Measurements from ENCODE around the gene ATP10A. TPM values are rescaled to one million over a fixed set of nuclear protein-coding genes. Genes with fewer than 3 reads are reported as not detected.
"Not testable (repeated sequence)": the region's sequence is repeated elsewhere in the genome, so short reads cannot be mapped to it uniquely, and the experiment has no call there.

The ATP10A gene
- total RNA-seq, 1 donor from 2014 or later, result 1.2 TPM

DNA sequence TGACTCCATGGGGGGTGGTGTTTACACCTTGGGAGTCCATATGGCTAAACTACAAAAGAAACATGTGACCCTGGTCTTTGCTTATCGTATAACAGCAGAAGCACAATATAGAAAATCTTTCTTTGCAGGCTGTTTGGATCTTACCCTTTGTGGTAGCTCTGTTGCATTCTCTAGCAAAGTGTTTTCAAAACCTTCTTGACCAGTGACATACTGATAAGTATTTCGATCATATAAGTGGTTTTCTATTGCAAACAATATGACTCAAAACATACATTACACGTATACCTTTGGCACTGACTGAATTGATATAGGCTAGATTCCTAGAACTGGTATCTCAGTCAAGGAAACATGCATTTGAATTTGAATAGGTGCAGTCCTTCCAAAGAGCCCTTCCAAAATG, 24.7 kb upstream of the ATP10A start:
- no peak for DNase-seq
- no peak for ATAC-seq
- intact Hi-C loops (cut with micrococcal nuclease), result no loop called here

DNA sequence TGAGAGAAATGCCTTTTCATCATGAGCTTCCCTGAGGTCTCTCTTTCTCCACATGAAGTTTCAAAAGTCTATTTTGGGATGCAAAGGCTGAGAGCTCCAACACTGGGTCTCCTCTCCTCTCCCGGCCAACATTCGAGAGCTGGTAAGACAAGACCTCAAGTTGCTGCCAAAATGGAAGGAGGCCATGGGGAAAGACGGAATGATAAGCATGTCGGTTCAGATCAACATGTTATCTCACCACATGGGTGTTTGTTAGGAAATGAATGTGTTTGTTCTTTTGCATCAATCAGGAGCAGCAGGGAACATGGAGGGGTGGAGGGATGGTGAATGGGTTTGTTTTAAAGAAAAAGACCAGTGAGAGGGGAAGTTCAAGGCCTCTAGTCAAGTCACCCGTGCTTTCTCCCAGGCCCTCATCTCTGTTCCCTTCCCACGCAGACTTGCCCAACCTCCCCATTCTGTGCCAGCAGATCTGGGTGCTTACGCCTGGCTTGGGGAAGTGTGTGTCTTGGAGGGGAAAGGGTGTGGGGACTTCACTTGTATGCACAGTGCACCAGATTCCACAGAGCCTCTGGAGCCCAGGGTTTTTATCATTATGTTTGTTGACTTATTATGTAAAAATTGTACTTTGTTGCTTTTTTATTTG, 23.5 kb upstream of the ATP10A start:
- intact Hi-C loops (cut with micrococcal nuclease), result no loop called here
- ATAC-seq (peak; percentile 60), DNase-seq (no peak)

DNA sequence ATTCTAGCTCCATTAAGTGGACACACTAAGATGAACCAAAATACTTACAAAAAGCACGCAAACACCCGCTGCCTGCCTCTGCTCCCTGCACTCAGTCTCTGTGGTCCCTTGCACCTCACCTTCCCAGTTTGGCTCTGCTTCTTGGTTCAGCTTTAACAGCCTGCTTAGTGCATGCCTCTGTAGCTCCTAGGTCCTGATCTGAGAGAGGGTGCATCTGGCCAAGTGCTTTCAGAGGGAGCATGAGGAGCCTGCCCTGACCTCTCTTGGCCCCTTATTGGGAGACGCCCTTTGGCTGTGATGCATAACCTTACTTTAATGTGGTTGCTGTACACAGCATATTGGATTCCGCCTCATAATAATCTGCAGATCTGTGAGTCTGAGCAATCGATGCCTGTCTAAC, 21.2 kb upstream of the ATP10A start:
- no peak for DNase-seq
- no peak for ATAC-seq
- intact Hi-C loops (cut with micrococcal nuclease), result no loop called here

DNA sequence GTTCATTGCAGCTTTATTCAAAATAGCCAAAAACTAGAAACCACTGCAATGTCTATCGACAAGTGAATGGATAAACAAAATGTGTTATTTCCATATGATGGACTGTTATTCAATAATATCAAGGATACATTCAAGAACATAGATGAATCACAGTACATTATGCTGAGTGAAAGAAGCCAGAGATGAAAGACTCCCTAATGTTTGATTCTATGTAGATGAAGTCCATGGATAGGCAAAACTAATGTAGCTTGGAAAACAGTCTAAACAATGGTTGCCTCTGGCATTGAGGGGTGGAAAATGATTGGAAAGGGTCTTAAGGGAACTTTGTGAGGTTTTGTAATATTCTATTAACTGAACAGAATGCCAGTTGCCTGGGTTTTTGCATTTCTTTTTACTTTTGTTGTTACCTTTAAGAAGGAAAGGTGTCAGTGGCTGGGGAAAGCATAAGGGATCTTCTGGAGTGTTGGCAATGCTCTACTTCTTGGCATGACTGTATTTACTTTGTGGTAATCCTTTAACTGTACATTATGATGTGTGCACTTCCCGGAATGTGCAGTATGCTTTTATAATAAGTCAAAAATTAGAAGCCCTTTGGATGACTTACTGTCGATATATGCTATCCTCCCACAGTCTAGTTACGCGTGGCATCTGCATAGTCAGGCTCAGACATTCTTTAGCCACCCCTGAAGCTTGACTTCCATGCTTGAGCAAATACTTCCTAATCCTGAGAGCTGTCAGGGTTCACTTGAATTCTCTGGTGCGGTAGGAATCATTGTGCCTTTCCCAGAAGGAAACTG, 20.5 kb upstream of the ATP10A start:
- DNase-seq (no peak), ATAC-seq (no peak)
- intact Hi-C loops (cut with micrococcal nuclease), result no loop called here

DNA sequence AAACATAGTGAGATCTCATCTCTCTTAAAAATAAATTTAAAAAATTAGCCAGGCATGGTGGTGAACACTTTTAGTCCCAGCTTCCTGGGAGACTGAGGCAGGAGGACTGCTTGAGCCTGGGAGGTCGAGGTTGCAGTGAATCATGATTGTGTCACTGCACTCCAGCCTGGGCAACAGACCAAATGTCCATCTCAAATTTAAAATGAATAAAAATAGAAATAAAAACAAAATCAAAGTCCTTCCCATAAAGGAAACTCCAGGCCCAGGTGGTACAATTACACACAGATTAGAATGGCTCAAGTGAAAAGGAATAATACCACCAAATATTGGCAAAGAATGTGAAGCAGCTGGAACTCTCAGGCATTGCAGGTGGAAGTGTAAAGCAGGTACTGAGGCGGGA, 19.3 kb upstream of the ATP10A start:
- DNase-seq (no peak), ATAC-seq (no peak)
- intact Hi-C loops (cut with micrococcal nuclease), result no loop called here

DNA sequence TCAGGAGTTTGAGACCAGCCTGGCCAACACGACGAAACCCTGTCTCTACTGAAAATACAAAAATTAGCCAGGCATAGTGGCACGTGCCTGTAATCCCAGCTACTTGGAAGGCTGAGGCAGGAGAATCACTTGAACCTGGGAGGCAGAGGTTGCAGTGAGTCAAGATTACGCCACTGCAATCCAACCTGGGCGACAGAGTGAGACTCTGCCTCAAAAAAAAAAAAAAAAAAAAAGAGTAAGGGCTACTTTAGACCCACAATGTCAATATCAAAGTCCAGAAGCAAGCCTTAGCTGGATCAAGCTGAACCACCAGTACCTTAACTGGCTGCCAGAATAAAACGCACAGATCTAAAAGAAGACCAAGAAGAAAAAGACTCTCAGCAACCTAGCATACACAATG, 17.8 kb upstream of the ATP10A start:
- intact Hi-C loops (cut with micrococcal nuclease); ATAC-seq; DNase-seq: not testable (repeated sequence)

DNA sequence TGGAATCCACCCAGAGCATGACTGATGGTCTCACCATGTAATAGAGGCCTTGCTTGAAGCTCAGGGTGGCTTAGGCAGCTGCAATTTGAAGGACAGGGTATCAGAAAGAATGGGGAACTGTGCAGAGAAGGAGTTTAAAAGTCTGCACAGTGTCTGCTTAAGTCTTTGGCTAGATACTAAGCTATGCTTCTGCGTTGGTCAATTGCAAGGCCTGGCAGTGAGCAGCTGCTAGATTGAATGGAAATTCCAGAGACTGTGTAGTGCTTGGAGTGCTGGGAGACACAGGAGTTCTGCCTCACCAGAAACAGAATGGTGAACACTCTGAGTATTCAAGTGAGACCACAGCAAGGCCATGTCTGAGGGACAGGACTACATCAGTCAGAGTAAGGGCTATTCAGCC, 17.3 kb upstream of the ATP10A start:
- ATAC-seq (no peak), DNase-seq (no peak)
- intact Hi-C loops (cut with micrococcal nuclease), result no loop called here

DNA sequence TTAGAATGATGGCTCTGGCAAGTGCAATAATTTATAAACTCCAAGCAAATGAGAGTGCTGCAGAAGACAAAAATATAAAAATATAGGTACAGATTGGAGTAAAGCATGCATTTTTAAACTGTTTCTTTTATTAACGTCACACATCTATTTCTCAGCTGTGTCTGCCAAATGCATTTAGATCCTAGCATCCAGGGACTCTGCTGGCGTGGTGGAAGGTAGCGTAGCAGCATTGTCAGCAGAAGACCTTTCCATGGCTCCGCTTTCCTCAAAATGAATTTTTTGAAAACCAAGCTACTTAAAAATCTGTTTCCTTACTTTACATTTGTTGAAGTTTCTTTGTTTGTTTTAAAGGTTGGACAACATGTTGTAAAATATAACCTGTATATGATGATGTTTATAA, 16.3 kb upstream of the ATP10A start:
- intact Hi-C loops (cut with micrococcal nuclease), result no loop called here

DNA sequence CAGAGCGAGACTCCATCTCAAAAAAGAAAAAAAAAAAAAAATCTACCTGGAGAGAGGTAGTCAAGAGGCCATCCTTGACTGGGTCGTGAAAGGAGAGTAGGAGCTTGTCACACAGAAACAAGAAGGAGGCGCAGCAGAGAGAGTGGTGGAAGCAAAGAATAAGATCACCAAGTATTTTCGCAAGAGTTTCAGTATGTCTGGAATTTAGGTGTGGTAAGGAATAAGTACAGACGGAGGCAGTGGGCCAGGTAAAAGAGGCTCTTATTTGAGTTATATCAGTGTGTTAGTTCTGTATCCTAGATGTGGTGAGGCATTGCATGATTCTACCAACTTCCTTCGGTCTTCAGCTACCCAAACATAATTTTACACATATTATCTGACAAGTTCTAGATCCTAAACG, 14.6 kb upstream of the ATP10A start:
- intact Hi-C loops (cut with micrococcal nuclease), result no loop called here
- DNase-seq (no peak), ATAC-seq (no peak)

More for the DNA sequence above, 16.3 kb upstream of the ATP10A start:
- ATAC-seq (no peak), DNase-seq (no peak)

DNA sequence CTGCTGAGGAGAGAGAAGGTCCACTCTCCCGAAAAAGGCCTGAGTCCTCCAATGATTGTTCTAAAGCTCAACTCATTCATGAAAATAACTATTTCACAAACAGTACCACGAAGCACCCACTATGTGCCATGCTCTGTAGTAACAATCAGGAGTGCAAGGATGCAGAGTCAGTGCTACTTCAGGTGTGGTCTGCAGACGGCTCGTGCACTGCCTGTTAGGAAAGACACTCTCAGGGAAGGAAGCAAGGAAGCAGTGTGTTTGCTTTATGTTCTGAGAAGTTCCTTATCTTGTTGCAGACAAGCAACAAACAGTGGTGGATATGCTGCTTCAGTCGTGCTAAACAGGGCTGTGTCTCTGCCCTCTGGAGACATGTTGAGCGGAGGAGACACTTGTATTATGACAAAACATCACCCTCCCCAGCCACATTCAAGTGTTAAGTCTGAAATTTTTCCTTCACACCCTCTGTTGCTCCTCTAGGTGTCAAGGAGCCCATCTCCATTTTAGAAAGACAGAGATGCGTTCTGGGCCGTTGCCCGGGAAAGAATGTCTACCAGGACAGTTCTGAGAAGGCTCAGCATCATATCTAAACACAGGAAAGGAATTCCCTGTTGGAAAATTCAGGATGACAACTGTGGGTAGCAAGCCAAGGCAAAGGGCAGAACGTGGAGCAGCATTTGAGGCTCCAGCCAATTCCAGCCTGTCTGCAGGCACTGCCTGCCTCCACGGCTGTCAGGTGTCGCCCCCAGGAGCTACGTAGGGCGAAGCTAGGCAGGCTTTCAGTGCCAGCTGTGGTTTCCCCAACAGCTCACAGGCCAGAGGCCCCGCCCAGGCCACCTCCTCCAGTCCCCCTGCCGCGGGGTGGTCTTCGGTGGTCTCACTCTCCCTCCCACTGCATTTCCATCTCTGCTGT, 13.4 kb upstream of the ATP10A start:
- no peak for DNase-seq
- intact Hi-C loops (cut with micrococcal nuclease), result no loop called here
- no peak for ATAC-seq

DNA sequence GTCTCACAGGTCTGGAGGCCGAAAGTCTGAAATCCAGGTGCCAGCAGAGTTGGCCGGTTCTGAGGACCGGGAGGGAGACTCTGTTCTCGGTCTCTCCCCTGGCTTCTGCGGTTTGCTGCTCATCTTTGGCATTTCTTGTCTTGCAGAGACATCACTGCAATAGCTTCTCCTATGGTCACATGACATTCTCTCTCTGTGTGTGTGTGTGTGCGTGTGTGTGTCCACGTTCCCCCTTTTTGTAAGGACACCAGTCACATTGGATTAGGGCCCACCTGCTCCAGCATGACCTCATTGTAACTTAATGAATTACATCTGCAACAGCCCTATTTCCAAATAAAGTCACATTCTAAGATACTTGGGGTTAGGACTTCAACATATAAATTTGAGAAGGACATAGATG, 12.4 kb upstream of the ATP10A start:
- DNase-seq, result no peak
- ATAC-seq, result no peak
- intact Hi-C loops (cut with micrococcal nuclease), result no loop called here

DNA sequence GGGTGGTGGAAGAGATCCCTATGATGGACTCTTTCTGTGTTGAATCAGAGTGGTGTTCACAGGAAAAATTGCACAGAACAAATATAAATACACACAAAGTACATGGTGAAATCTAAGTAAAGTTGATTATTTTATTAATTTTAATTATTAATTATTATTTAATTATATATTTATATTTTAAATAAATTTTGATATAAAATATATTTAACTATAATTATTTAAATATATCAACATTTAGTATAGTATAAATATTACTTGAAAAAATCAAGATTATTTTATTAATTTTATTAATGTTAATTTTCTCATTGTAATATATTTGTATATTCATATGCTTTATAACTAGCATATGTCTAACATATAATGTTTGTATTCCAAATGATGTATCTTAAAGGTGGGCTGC, 11.3 kb upstream of the ATP10A start:
- intact Hi-C loops (cut with micrococcal nuclease), result no loop called here
- ATAC-seq (no peak), DNase-seq (no peak)

DNA sequence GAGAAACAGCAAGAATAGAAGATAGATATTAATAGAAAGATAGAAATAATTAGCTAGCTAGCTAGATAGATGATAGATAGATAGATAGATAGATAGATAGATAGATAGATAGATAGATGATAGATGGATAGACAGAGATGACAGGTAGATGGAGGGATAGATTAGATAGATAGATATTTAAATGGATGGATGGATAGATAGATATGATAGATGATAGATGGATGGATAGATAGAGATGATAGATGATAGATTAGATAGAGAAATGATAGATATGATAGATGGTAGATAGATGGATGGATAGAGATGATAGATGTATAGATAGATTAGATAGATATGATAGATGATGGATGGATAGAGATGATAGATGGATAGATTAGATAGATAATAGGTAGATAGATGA, 8.3 kb upstream of the ATP10A start:
- ATAC-seq (no peak), DNase-seq (no peak)
- intact Hi-C loops (cut with micrococcal nuclease), result no loop called here

DNA sequence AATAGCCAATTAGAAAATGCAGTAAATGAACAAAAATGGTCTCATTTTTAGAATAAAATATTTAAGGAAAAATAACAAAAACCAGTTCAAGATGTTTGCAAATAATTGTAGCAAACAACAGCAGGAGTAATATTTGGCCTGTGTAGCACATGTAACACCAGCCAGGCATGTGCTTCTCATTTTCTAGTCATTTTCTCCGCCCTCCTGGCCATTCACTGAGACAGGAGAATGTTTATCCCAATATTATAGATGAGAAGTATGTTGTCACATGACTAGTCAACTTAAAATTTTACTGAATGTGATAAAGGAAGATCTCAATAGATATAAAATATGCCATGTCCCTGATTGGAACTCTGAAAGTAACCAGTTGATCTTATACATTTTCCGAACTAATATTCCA, 7.8 kb upstream of the ATP10A start:
- DNase-seq, result no peak
- intact Hi-C loops (cut with micrococcal nuclease), result no loop called here
- no peak for ATAC-seq

DNA sequence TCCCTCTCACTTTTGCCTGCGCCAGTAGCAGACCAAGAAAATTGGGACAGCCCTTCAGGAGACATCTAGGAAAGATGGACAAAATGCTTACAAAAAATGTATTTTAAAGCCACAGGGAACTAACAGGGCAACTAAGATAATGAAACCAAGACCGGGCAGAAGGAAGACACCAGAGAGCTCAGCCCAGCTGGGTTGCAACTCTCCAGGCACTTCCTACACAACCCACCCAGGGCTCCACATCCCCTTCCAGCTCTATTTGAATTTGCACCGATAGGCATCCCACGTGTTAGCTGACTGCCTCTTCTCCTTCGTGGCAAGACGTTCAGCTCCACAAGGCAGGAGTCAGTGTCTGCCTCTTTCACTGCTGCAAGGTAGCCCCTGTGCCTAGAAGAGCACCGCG, 6.6 kb upstream of the ATP10A start:
- intact Hi-C loops (cut with micrococcal nuclease), result no loop called here
- no peak for ATAC-seq
- no peak for DNase-seq

DNA sequence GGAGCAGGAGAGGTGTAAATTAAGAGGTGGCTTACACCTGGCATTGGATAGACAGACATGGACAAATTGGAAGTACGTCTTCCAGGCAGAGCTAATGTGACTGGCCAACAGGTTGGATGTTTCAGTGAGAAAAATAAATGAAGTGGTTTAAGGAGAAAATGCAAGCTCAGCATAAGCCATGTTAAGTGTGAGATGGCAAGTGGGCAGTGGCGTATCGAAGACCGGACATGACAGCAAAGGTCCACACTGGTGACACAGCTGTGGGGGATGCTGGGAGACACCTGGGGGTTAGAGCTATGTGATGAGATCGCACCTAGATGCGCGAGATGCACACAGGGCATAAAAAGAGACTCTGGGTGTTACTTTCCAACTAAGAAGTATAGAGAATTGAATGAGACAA, 3.7 kb upstream of the ATP10A start:
- DNase-seq (no peak), ATAC-seq (no peak)
- intact Hi-C loops (cut with micrococcal nuclease), result no loop called here

DNA sequence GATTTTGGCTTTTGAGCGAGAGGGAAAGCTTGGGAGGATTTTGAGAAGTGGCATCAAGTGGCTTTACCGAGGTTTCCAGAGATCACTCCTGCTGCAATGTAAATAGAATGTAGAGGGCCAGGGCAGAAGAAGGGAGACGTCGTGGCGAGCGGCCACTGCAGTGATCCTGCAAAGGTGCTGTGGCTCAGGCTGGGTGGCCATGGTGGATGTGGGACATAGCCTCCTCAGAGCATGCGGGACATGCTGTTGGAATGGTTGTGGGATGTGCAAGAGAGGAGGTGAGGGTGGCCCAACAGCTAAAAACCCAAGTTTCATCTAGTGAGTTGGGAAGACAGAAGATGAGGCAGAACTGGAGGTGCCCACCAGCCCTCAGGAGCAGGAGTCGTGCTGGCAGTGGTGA, 3.1 kb upstream of the ATP10A start:
- ATAC-seq (no peak), DNase-seq (no peak)
- intact Hi-C loops (cut with micrococcal nuclease), result no loop called here

DNA sequence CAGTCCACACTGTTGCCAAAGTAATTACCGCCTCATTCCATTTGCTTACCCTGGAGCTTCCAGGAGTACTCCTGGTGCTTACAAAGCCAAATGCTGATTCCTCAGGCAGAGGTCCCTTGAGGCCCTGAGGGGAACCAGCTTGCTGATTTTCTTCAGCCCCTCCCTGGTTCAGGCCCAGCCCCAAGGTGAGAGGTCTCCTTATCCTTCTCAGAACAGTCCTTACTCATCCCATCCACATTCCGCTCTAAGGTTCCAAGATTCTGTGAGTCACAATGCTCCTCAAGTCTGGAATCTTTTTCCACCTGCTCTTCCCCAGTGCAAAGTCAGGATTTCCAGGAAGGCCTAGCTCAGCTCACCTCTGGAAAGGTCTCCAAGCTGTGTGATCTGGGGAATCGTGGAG, 1.8 kb upstream of the ATP10A start:
- ATAC-seq (no peak), DNase-seq (no peak)
- intact Hi-C loops (cut with micrococcal nuclease), result no loop called here

DNA sequence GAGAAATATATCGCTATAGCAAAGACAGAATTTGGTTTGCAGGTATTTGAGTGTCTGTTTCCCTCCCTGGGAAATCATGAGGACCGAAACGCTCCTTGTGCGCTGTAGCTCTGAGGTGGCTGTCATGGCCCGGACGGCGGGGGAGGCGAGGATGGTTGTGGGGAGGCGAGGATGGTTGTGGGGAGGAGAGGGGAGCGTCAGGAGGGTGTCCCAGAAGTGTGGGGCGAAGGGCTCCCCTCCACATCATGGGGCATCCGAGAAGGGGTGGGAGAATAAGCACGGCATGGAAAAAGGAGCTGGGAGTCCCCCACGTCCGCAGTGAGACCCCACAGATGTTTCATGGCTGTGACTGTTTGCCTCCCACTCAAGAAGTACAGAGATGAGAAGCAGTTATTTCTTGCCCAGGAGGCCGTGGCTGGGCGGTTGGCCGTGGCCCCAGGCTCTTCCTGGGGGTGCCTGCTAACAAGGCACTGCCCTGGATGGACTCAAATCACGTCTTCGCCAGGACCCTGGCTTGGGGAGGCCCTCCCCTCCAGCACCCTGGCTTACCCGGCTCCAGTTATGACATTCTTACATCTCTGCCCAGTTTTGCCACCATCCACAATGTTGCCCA, 947 bp upstream of the ATP10A start:
- no peak for DNase-seq
- ATAC-seq, result no peak
- intact Hi-C loops (cut with micrococcal nuclease), result no loop called here
